Mucosa of stomach (tissue), 1 donor: ENCODE results near the gene KLF6.

Experiments
- H3K27me3 ChIP-seq: one replicate; pipeline ENCODE4 v1.7.0; 2013; ENCODE audit warnings: mild to moderate bottlenecking, low read length; ENCODE audit not compliant: control insufficient read depth, insufficient read depth
- H3K36me3 ChIP-seq: one replicate; pipeline ENCODE4 v1.7.0; 2013; ENCODE audit warnings: low read length; ENCODE audit not compliant: control insufficient read depth, insufficient read depth
- H3K4me1 ChIP-seq: one replicate; pipeline ENCODE4 v1.7.0; 2013; ENCODE audit warnings: mild to moderate bottlenecking, low read length; ENCODE audit not compliant: control insufficient read depth, insufficient read depth
- H3K4me3 ChIP-seq: one replicate; pipeline ENCODE4 v1.7.0; 2013; ENCODE audit warnings: low read length
- H3K9ac ChIP-seq: one replicate; pipeline ENCODE4 v1.7.0; 2013; ENCODE audit warnings: mild to moderate bottlenecking, low read length, moderate library complexity
- H3K9me3 ChIP-seq: one replicate; pipeline ENCODE4 v1.7.0; 2013; ENCODE audit warnings: mild to moderate bottlenecking, low read length, moderate library complexity; ENCODE audit not compliant: control insufficient read depth
- donor health status: Pancreatic carcinoma.

KLF6 gene

GRCh38 chr10:3807211-3807927 is 22.4 kb upstream of the KLF6 start:
- no peaks in the 10 kb centered on the region for H3K9me3 ChIP-seq
- peaks cover 93% of the 10 kb centered on the region for H3K4me1 ChIP-seq
- H3K27me3 ChIP-seq = no peaks in the 10 kb centered on the region
- H3K36me3 ChIP-seq = no peaks in the 10 kb centered on the region
- no peak overlapping the region for H3K4me3 ChIP-seq
- peak overlapping the region; percentile 32 for H3K9ac ChIP-seq

- H3K36me3 ChIP-seq = no peaks in the 10 kb centered on the region
- H3K9ac ChIP-seq = peak overlapping the region; percentile 49
- no peak overlapping the region for H3K4me3 ChIP-seq
- no peaks in the 10 kb centered on the region for H3K27me3 ChIP-seq
- H3K9me3 ChIP-seq = no peaks in the 10 kb centered on the region
- peaks cover 86% of the 10 kb centered on the region for H3K4me1 ChIP-seq
These were observed 21.6 kb upstream of the KLF6 start for GRCh38 chr10:3806603-3807002.

GRCh38 chr10:3805791-3806461 is 20.9 kb upstream of the KLF6 start:
- peak overlapping the region; percentile 49 for H3K9ac ChIP-seq
- H3K36me3 ChIP-seq = no peaks in the 10 kb centered on the region
- H3K27me3 ChIP-seq = no peaks in the 10 kb centered on the region
- H3K4me3 ChIP-seq = peak overlapping the region; percentile 12
- H3K4me1 ChIP-seq = peaks cover 79% of the 10 kb centered on the region
- no peaks in the 10 kb centered on the region for H3K9me3 ChIP-seq

- H3K36me3 ChIP-seq = no peaks in the 10 kb centered on the region
- peak overlapping the region; percentile 49 for H3K9ac ChIP-seq
- peaks cover 74% of the 10 kb centered on the region for H3K4me1 ChIP-seq
- no peaks in the 10 kb centered on the region for H3K9me3 ChIP-seq
- no peaks in the 10 kb centered on the region for H3K27me3 ChIP-seq
- no peak overlapping the region for H3K4me3 ChIP-seq
These were observed 20.3 kb upstream of the KLF6 start for GRCh38 chr10:3805201-3805790.

GRCh38 chr10:3803927-3804741 is 19.1 kb upstream of the KLF6 start:
- peak overlapping the region; percentile 20 for H3K9ac ChIP-seq
- no peaks in the 10 kb centered on the region for H3K9me3 ChIP-seq
- H3K4me3 ChIP-seq = no peak overlapping the region
- H3K4me1 ChIP-seq = peaks cover 64% of the 10 kb centered on the region
- no peaks in the 10 kb centered on the region for H3K36me3 ChIP-seq
- no peaks in the 10 kb centered on the region for H3K27me3 ChIP-seq

- Histone ChIP-seq H3K36me3 (no peaks in the 10 kb centered on the region), H3K9ac (peak overlapping the region; percentile 20), H3K4me1 (peaks cover 57% of the 10 kb centered on the region), H3K9me3 (no peaks in the 10 kb centered on the region), H3K27me3 (no peaks in the 10 kb centered on the region), H3K4me3 (no peak overlapping the region)
These were observed 18.4 kb upstream of the KLF6 start for GRCh38 chr10:3803295-3803926.

- peaks cover 50% of the 10 kb centered on the region for H3K4me1 ChIP-seq
- H3K4me3 ChIP-seq = no peak overlapping the region
- peak overlapping the region; percentile 20 for H3K9ac ChIP-seq
- no peaks in the 10 kb centered on the region for H3K36me3 ChIP-seq
- no peaks in the 10 kb centered on the region for H3K9me3 ChIP-seq
- no peaks in the 10 kb centered on the region for H3K27me3 ChIP-seq
These were observed 17.7 kb upstream of the KLF6 start for GRCh38 chr10:3802526-3803265.

GRCh38 chr10:3801558-3802192 is 16.7 kb upstream of the KLF6 start:
- no peak overlapping the region for H3K4me3 ChIP-seq
- H3K36me3 ChIP-seq = no peaks in the 10 kb centered on the region
- H3K9ac ChIP-seq = no peak overlapping the region
- no peaks in the 10 kb centered on the region for H3K27me3 ChIP-seq
- H3K4me1 ChIP-seq = peaks cover 40% of the 10 kb centered on the region
- H3K9me3 ChIP-seq = no peaks in the 10 kb centered on the region

GRCh38 chr10:3800586-3800985 is 15.6 kb upstream of the KLF6 start:
- Histone ChIP-seq H3K36me3 (no peaks in the 10 kb centered on the region), H3K27me3 (no peaks in the 10 kb centered on the region), H3K9ac (no peak overlapping the region), H3K9me3 (no peaks in the 10 kb centered on the region), H3K4me1 (peaks cover 29% of the 10 kb centered on the region), H3K4me3 (no peak overlapping the region)

GRCh38 chr10:3797750-3798149 is 12.7 kb upstream of the KLF6 start:
- Histone ChIP-seq H3K4me3 (no peak overlapping the region), H3K9ac (no peak overlapping the region)

GRCh38 chr10:3793553-3793952 is 8.5 kb upstream of the KLF6 start:
- Histone ChIP-seq H3K36me3 (no peaks in the 10 kb centered on the region), H3K9ac (no peak overlapping the region), H3K4me1 (no peaks in the 10 kb centered on the region), H3K27me3 (no peaks in the 10 kb centered on the region), H3K9me3 (no peaks in the 10 kb centered on the region), H3K4me3 (no peak overlapping the region)

More at GRCh38 chr10:3797750-3798149, 12.7 kb upstream of the KLF6 start:
- no peaks in the 10 kb centered on the region for H3K36me3 ChIP-seq
- no peaks in the 10 kb centered on the region for H3K27me3 ChIP-seq
- no peaks in the 10 kb centered on the region for H3K9me3 ChIP-seq
- peaks cover 2% of the 10 kb centered on the region for H3K4me1 ChIP-seq
